Naive thymus-derived CD8-positive, alpha-beta T cell (primary cell): Measurements from ENCODE around the gene ADM5. TPM values are rescaled to one million over a fixed set of nuclear protein-coding genes. Genes with fewer than 3 reads are reported as not detected.
A peak's percentile ranks its signal among the peaks of the same experiment; 100 is the strongest.
"Not testable (repeated sequence)": the region's sequence is repeated elsewhere in the genome, so short reads cannot be mapped to it uniquely, and the experiment has no call there.

Experiments
- ATAC-seq, 2 donors: fragments of 150-1000 bp; cut with Tn5 transposase in 1 of 2; sonication (Bioruptor Pico), chemical (Tn5 transposase) in 1 of 2; 1 replicate in 1 of 2; 2 replicates in 1 of 2; pipeline ENCODE4 v1.10.0; 2021; ENCODE audit warnings: mild to moderate bottlenecking in 2 of 2, moderate library complexity in 2 of 2
- POLR2A ChIA-PET: fragments of 350-600 bp; sonication (Branson Sonifier 250); formaldehyde crosslinking; loops from one replicate; lab custom pipeline; 2021; ENCODE audit warnings: antibody characterized with exemption; lab: Charles Lee
- DNase-seq, 10 donors: peaks; one replicate each; pipeline versions ENCODE4 v3.0.0 to v3.0.0-alpha.2; 2020 to 2022
- H3K27ac Mint-ChIP-seq, 10 donors: one replicate each; pipeline ENCODE4 v1.8.0; 2020 to 2022; ENCODE audit warnings: mild to moderate bottlenecking in 10 of 10, mixed read lengths in 10 of 10, moderate library complexity in 4 of 10, inconsistent platforms in 1 of 10
- H3K27me3 Mint-ChIP-seq, 5 donors: one replicate each; pipeline ENCODE4 v1.8.0; 2021 to 2022; ENCODE audit warnings: mixed read lengths in 5 of 5
- H3K36me3 Mint-ChIP-seq, 3 donors: one replicate each; pipeline ENCODE4 v1.8.0; 2020 to 2022; ENCODE audit warnings: mixed read lengths in 3 of 3, mild to moderate bottlenecking in 2 of 3, inconsistent platforms in 1 of 3
- H3K4me1 Mint-ChIP-seq, 4 donors: one replicate each; pipeline ENCODE4 v1.8.0; 2021 to 2022; ENCODE audit warnings: mixed read lengths in 4 of 4
- H3K4me3 Mint-ChIP-seq, 10 donors: one replicate each; pipeline ENCODE4 v1.8.0; 2020 to 2022; ENCODE audit warnings: mild to moderate bottlenecking in 10 of 10, mixed read lengths in 10 of 10, moderate library complexity in 6 of 10, inconsistent platforms in 1 of 10
- H3K9me3 Mint-ChIP-seq, 9 donors: one replicate each; pipeline ENCODE4 v1.8.0; 2020 to 2022; ENCODE audit warnings: mixed read lengths in 9 of 9, mild to moderate bottlenecking in 3 of 9, inconsistent platforms in 1 of 9, moderate library complexity in 1 of 9
- polyA plus RNA-seq, 3 donors: library from polyadenylated mRNA; unstranded; fragments of 300-500 nt; fragmentation: Illumina TruSeq; gene quantifications; one replicate each; pipeline ENCODE4 v1.2.3, GENCODE V29; 2021
- total RNA-seq, 8 experiments: library from RNA in 2 of 8; stranded (reverse) in 2 of 8; gene quantifications; one replicate each; pipeline ENCODE4 v1.2.3 and lab custom pipeline; 2021 to 2026

ADM5 gene
- total and polyA plus RNA-seq, 5 experiments from 2014 or later = 0.14 to 5.1 (median 2.0) TPM; not detected in 1

- Mint-ChIP-seq H3K9me3 (no peaks in the 10 kb centered on the region), H3K36me3 (peaks cover 0 to 5% (median 0%) of the 10 kb centered on the region in 3 donors), H3K27me3 (peaks cover 0 to 10% (median 4%) of the 10 kb centered on the region in 5 donors), H3K4me3 (no peak overlapping the region), H3K27ac (peak overlapping the region in 3 of 10 donors; percentile 21 to 66 (median 24)), H3K4me1 (peaks cover 6 to 14% (median 10%) of the 10 kb centered on the region in 4 donors)
- POLR2A ChIA-PET = interaction anchor here (0.5 to 0.7 kb wide), 2 partner anchors 152 to 202 kb away, joined by 3 to 8 read pairs; no protein-coding TSS in a partner anchor
- ATAC-seq (no peak), DNase-seq (peak in 1 of 10 donors; percentile 59)
Measured at GRCh38 chr19:49713236-49713845, 23.9 kb downstream of the ADM5 start.

- Mint-ChIP-seq H3K36me3 (peaks cover 0 to 10% (median 0%) of the 10 kb centered on the region in 3 donors), H3K27ac (peak overlapping the region in 6 of 10 donors; percentile 5 to 67 (median 60)), H3K27me3 (no peaks in the 10 kb centered on the region), H3K4me1 (peaks cover 8 to 25% (median 10%) of the 10 kb centered on the region in 4 donors), H3K9me3 (no peaks in the 10 kb centered on the region), H3K4me3 (peak overlapping the region in 1 of 10 donors; percentile 22)
- POLR2A ChIA-PET = interaction anchor here (1.1 to 3.4 kb wide), 4 partner anchors 20 to 161 kb away, joined by 3 to 40 read pairs (median 8); partner anchors contain the start of genes AKT1S1, AP2A1 and TBC1D17
- no peak for DNase-seq
- no peak for ATAC-seq
Measured at GRCh38 chr19:49716154-49716553, 26.8 kb downstream of the ADM5 start.

DNA sequence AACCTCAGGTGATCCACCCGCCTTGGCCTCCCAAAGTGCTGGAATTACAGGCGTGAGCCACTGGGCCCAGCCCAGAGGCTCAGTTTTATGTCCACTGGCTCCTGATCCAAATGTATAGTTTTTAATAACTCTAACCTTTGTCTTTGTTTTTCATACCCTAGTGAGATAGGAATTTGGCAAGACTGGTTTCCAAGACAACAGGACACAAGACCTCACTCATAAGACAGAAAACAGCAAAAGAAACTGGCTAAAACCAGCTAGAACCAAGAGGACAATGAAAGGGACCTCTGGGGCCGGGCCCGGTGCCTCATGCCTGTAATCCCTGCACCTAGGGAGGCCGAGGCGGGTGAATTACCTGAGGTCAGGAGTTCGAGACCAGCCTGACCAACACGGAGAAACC lies 29.1 kb downstream of the ADM5 start:
- POLR2A ChIA-PET = interaction anchor here (0.6 to 3.4 kb wide), 23 partner anchors 9 to 1179 kb away, joined by 3 to 40 read pairs (median 4); partner anchors contain the start of genes AKT1S1, AP2A1, ATF5 and FUZ
- no peaks in the 10 kb centered on the region for H3K9me3 Mint-ChIP-seq
- peak overlapping the region; percentile 60 to 100 (median 98) for H3K27ac Mint-ChIP-seq
- no peaks in the 10 kb centered on the region for H3K27me3 Mint-ChIP-seq
- H3K36me3 Mint-ChIP-seq = peaks cover 0 to 20% (median 10%) of the 10 kb centered on the region in 3 donors
- DNase-seq (no peak), ATAC-seq (no peak)
- H3K4me1 Mint-ChIP-seq = peaks cover 6 to 32% (median 10%) of the 10 kb centered on the region in 4 donors
- peak overlapping the region; percentile 52 to 97 (median 80) for H3K4me3 Mint-ChIP-seq

DNA sequence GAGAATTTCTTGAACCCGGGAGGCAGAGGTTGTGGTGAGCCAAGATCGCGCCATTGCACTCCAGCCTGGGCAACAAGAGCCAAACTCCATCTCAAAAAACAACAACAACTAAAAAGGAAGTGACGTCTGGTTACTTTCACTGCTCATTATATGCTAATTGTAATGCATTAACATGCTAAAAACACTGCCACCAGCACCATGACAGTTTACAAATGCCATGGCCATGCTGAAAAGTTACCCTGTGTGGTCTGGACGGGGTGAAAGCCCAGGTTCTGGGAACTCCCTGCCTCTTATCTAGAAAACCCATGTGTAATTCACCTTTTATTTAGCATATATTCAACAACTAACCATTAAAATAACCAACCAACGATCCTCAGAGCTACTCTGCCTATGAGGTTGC lies 29.6 kb downstream of the ADM5 start:
- Mint-ChIP-seq H3K4me3 (peak overlapping the region in 8 of 10 donors; percentile 45 to 97 (median 62)), H3K27ac (peak overlapping the region; percentile 28 to 100 (median 78)), H3K36me3 (peaks cover 0 to 20% (median 13%) of the 10 kb centered on the region in 3 donors), H3K9me3 (no peaks in the 10 kb centered on the region), H3K27me3 (no peaks in the 10 kb centered on the region), H3K4me1 (peaks cover 6 to 32% (median 10%) of the 10 kb centered on the region in 4 donors)
- no peak for DNase-seq
- ATAC-seq = no peak
- POLR2A ChIA-PET = interaction anchor here (0.6 to 3.4 kb wide), 4 partner anchors 10 to 1179 kb away, joined by 3 to 40 read pairs (median 4); partner anchors contain the start of gene AP2A1

DNA sequence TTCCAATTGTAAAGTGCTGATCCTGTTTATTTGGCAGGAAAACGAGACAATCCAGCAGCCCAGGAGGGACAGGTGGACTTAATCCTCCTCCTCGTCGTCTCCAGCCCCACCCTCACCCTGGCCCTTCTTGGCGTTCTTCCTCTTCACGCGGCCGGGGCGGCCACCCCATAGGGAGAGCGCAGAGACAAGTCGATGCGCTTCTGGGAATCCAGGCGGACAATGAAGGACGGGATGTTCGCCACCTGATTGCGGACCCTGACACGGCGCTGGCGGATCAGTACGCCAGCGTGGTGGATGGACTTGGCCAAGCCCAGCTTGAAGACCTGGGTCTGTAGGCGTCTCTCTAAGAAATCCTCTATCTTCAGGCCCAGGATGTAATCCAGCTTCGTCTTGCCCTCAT lies 30.0 kb downstream of the ADM5 start:
- Mint-ChIP-seq H3K36me3 (peaks cover 0 to 21% (median 15%) of the 10 kb centered on the region in 3 donors), H3K27ac (peak overlapping the region in 9 of 10 donors; percentile 32 to 100 (median 71)), H3K4me3 (peak overlapping the region in 6 of 10 donors; percentile 33 to 91 (median 62)), H3K4me1 (peaks cover 6 to 32% (median 10%) of the 10 kb centered on the region in 4 donors)
- not testable (repeated sequence) for H3K9me3 Mint-ChIP-seq, H3K27me3 Mint-ChIP-seq, DNase-seq, ATAC-seq
- POLR2A ChIA-PET = interaction anchor here (0.6 to 3.4 kb wide), 4 partner anchors 13 to 1318 kb away, joined by 3 to 40 read pairs (median 3); partner anchors contain the start of gene AP2A1

DNA sequence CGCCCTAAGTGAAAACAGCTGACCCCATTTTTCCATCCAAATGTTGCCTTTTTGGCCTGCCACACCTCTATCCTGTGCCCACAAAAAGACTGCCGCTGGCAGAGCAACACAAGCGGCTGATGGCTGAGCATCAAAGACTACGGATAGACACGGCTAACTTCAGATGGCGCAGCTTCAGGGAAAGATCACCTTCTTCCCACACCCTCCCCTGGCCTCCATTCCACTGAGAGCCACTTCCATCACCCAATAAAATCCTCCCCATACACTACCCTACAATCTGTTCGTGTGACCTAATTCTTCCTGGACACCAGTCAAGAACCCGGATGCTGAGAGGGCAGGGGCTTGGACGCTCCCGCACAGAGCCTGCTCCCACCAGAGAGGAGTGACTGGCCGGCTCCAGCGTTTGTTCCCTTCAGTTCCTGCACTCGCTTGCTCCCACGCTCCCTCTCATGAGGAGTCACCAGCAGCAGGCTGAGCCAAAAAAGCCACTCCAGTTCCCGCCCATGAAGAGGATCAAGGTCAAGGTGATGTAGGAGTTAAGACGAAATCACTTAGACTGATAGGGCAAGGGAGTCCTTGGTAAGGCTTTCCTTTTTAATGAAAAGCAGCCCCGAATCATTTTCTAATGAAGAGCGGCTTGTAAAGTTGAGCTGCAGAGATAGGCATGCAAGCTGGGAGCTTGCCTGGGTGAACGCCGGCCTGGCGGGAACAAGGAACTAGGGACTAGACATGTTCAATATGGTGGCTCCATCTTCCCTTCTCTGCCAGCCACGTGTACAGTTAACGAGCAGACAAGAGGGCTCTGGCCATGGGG lies 38.0 kb downstream of the ADM5 start:
- peak overlapping the region in 1 of 10 donors; percentile 21 for H3K27ac Mint-ChIP-seq
- DNase-seq = no peak

GRCh38 chr19:49730166-49730565 lies 40.8 kb downstream of the ADM5 start:
- H3K4me3 Mint-ChIP-seq = no peak overlapping the region
- H3K27ac Mint-ChIP-seq = no peak overlapping the region
- DNase-seq (no peak), ATAC-seq (no peak)
- peaks cover 0 to 20% (median 11%) of the 10 kb centered on the region in 3 donors for H3K36me3 Mint-ChIP-seq
- POLR2A ChIA-PET = no interaction called here
- no peaks in the 10 kb centered on the region for H3K27me3 Mint-ChIP-seq
- H3K9me3 Mint-ChIP-seq = no peaks in the 10 kb centered on the region
- H3K4me1 Mint-ChIP-seq = no peaks in the 10 kb centered on the region

More for the DNA sequence above, 38.0 kb downstream of the ADM5 start:
- H3K36me3 Mint-ChIP-seq = peaks cover 4 to 38% (median 20%) of the 10 kb centered on the region in 3 donors
- no peaks in the 10 kb centered on the region for H3K9me3 Mint-ChIP-seq
- POLR2A ChIA-PET = no interaction called here
- no peak overlapping the region for H3K4me3 Mint-ChIP-seq
- H3K4me1 Mint-ChIP-seq = peaks cover 0 to 3% (median 0%) of the 10 kb centered on the region in 4 donors
- no peaks in the 10 kb centered on the region for H3K27me3 Mint-ChIP-seq
- ATAC-seq = no peak

DNA sequence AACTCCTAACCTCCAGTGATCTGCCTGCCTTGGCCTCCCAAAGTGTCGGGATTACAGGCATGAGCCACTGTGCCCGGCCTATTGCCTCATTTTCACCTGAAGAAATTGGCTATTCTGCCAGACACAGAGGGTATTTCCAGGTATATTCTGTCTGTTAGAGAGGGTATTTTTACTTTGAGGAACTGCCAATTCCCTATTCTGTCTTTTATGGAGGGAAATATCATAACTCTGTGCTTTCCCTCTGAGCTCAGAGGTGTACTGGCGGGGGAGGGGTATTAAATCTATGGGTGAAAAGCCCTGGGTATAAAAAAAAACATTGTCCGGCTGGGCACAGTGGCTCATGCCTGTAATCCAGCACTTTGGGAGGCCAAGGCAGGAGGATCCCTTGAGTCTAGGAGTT lies 48.9 kb downstream of the ADM5 start:
- H3K9me3 Mint-ChIP-seq = no peaks in the 10 kb centered on the region
- H3K4me3 Mint-ChIP-seq = no peak overlapping the region
- POLR2A ChIA-PET = no interaction called here
- H3K27me3 Mint-ChIP-seq = peaks cover 0 to 2% (median 0%) of the 10 kb centered on the region in 5 donors
- no peak for DNase-seq
- ATAC-seq = no peak
- no peak overlapping the region for H3K27ac Mint-ChIP-seq
- H3K4me1 Mint-ChIP-seq = peaks cover 5 to 9% (median 7%) of the 10 kb centered on the region in 4 donors
- peaks cover 0 to 4% (median 0%) of the 10 kb centered on the region in 3 donors for H3K36me3 Mint-ChIP-seq

DNA sequence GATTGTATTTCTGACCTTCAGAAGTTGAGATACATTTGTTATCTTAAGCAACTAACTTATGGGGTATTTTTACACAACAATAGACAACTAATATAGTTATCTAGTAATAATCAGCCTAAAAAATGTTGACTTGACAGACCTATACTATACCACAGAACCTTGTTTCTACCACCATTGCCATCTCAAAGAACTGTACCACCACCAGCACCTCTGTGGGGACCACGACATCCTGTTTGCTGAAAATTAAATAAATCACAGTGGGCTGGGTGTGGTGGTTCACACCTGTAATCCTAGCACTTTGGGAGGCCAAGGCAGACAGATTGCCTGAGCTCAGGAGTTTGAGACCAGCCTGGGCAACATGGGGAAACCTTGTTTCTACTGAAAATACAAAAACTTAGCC lies 49.7 kb downstream of the ADM5 start:
- DNase-seq (no peak), ATAC-seq (no peak)
- Mint-ChIP-seq H3K4me1 (peaks cover 5 to 9% (median 7%) of the 10 kb centered on the region in 4 donors), H3K36me3 (peaks cover 0 to 4% (median 0%) of the 10 kb centered on the region in 3 donors), H3K4me3 (peak overlapping the region in 1 of 10 donors; percentile 27), H3K9me3 (no peaks in the 10 kb centered on the region), H3K27ac (peak overlapping the region in 5 of 10 donors; percentile 16 to 78 (median 52)), H3K27me3 (peaks cover 0 to 2% (median 0%) of the 10 kb centered on the region in 5 donors)
- POLR2A ChIA-PET = no interaction called here

- DNase-seq (no peak), ATAC-seq (no peak)
- H3K4me1 Mint-ChIP-seq = peaks cover 5 to 9% (median 7%) of the 10 kb centered on the region in 4 donors
- no peaks in the 10 kb centered on the region for H3K9me3 Mint-ChIP-seq
- H3K27ac Mint-ChIP-seq = no peak overlapping the region
- peaks cover 0 to 4% (median 0%) of the 10 kb centered on the region in 3 donors for H3K36me3 Mint-ChIP-seq
- H3K4me3 Mint-ChIP-seq = no peak overlapping the region
- peaks cover 0 to 2% (median 0%) of the 10 kb centered on the region in 5 donors for H3K27me3 Mint-ChIP-seq
- POLR2A ChIA-PET = interaction anchor here (0.6 kb wide), 1 partner anchor 1226 kb away, joined by 4 read pairs; no protein-coding TSS in a partner anchor
Measured at GRCh38 chr19:49739933-49740332, 50.5 kb downstream of the ADM5 start.
